PC-3 (cell line): Measurements from ENCODE around the gene SELENOS. TPM values are rescaled to one million over a fixed set of nuclear protein-coding genes. Genes with fewer than 3 reads are reported as not detected.

ENCODE experiments used
- ATAC-seq: fragments of 200-7000 bp; cut with Tn5 transposase; 2 replicates; pipeline ENCODE4 v1.9.1; 2020; ENCODE audit warnings: mild to moderate bottlenecking, moderate library complexity
- BruUV-seq: library from RNA; stranded (reverse); fragments of 400-500 nt; replicated peaks from 2 replicates; lab custom pipeline; 2021; lab: Mats Ljungman, UMichigan
- CTCF ChIA-PET: fragments of 300-600 bp; sonication (Branson Sonifier 250); formaldehyde crosslinking; loops from one replicate; lab custom pipeline; 2022; ENCODE audit warnings: antibody characterized with exemption; lab: Charles Lee
- POLR2A ChIA-PET: fragments of 300-600 bp; sonication (Branson Sonifier 250); formaldehyde crosslinking; loops from one replicate; lab custom pipeline; 2022; ENCODE audit warnings: antibody characterized with exemption; ENCODE audit not compliant: unreplicated experiment; lab: Charles Lee
- DNase-seq: peaks from one replicate; pipeline ENCODE4 v3.0.0-alpha.2; 2015
- H2AFZ ChIP-seq: fragments of 300-600 bp; sonication (generic); 2 replicates; pipeline ENCODE4 v1.6.0; 2016; ENCODE audit warnings: antibody characterized with exemption, low read length
- H3F3A ChIP-seq: fragments of 300-600 bp; sonication (generic); one replicate; pipeline ENCODE4 v1.6.0; 2017; ENCODE audit warnings: antibody characterized with exemption, low read length, control low read depth, mild to moderate bottlenecking; ENCODE audit not compliant: unreplicated experiment
- H3K27ac ChIP-seq: fragments of 300-600 bp; sonication (generic); 2 replicates; pipeline ENCODE4 v1.5.1; 2016; ENCODE audit warnings: mild to moderate bottlenecking, low read length
- H3K27me3 ChIP-seq: fragments of 300-600 bp; sonication (generic); 2 replicates; pipeline ENCODE4 v1.6.1; 2016; ENCODE audit warnings: low read length, mixed read lengths
- H3K36me3 ChIP-seq: fragments of 300-600 bp; sonication (generic); 2 replicates; pipeline ENCODE4 v1.6.1; 2016; ENCODE audit warnings: low read depth, mixed run types, low read length, mixed read lengths
- H3K4me1 ChIP-seq: fragments of 300-600 bp; sonication (generic); 2 replicates; pipeline ENCODE4 v1.5.1; 2016; ENCODE audit warnings: low read length; ENCODE audit not compliant: insufficient read depth
- H3K4me2 ChIP-seq: fragments of 300-600 bp; sonication (generic); 2 replicates; pipeline ENCODE4 v1.6.0; 2016; ENCODE audit warnings: low read length
- H3K4me3 ChIP-seq: fragments of 300-600 bp; sonication (generic); 2 replicates; pipeline ENCODE4 v1.5.1; 2016; ENCODE audit warnings: mild to moderate bottlenecking, low read length, mixed read lengths
- H3K79me2 ChIP-seq: fragments of 300-600 bp; sonication (generic); 2 replicates; pipeline ENCODE4 v1.6.1; 2017; ENCODE audit warnings: low read length, mixed read lengths
- H3K9ac ChIP-seq: fragments of 300-600 bp; sonication (generic); 2 replicates; pipeline ENCODE4 v1.6.0; 2016; ENCODE audit warnings: mild to moderate bottlenecking, low read length
- H3K9me2 ChIP-seq: fragments of 300-600 bp; sonication (generic); replicated peaks from 2 replicates; pipeline ENCODE4 v1.6.1; 2016; ENCODE audit warnings: mixed run types, low read length, mixed read lengths
- H3K9me3 ChIP-seq: fragments of 300-600 bp; sonication (generic); 2 replicates; pipeline ENCODE4 v1.6.1; 2016; ENCODE audit warnings: low read length, mixed read lengths
- H4K20me1 ChIP-seq: fragments of 300-600 bp; sonication (generic); 2 replicates; pipeline ENCODE4 v1.6.1; 2016; ENCODE audit warnings: low read length, mixed read lengths
- CTCF ChIP-seq: fragments of 300-600 bp; sonication (generic); conservative IDR thresholded peaks from 2 replicates; pipeline ENCODE4 v1.5.1; 2017; ENCODE audit warnings: antibody characterized with exemption, low read depth, mild to moderate bottlenecking, low read length
- EZH2 ChIP-seq: fragments of 300-600 bp; sonication (generic); IDR thresholded peaks from one replicate; pipeline ENCODE4 v1.6.1; 2017; ENCODE audit warnings: antibody characterized with exemption, mild to moderate bottlenecking, low read length; ENCODE audit not compliant: unreplicated experiment
- EZH2phosphoT487 ChIP-seq: fragments of 300-600 bp; sonication (generic); IDR thresholded peaks from 2 replicates; pipeline ENCODE4 v1.6.1; 2018; ENCODE audit warnings: mild to moderate bottlenecking, antibody characterized with exemption, low read length, borderline replicate concordance
- intact Hi-C: fragments of 100-400 bp; cut with micrococcal nuclease; formaldehyde crosslinking; loops from 2 replicates; pipeline ENCODE4 v1.9.0; 2023
- total RNA-seq: library from RNA; depleted of rRNA; stranded (reverse); fragments of >200 nt; gene quantifications from 2 replicates; pipeline ENCODE4 v1.2.3, GENCODE V29; 2014

SELENOS gene
- total RNA-seq, 1 experiment from 2014 or later: 40.1 TPM

DNA sequence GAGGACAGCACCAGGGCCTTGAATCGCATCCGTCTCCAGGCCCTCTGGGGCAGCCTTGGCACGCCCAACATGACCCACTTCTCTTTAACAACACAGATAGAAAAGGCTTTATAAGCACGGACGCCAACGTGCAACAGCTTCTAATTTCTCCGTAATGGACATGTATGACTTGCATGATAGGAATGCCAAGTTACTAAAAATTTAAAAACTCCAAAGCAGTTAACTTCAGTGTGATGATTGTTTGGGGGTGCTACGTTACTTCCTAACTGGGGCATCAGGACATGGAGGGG is 48.7 kb upstream of the SELENOS start:
- intact Hi-C loops: no loop called here
- TF ChIP-seq CTCF (no peak), EZH2phosphoT487 (no peak), EZH2 (no peak)
- no peaks in the 10 kb centered on the region for H3K9me3 ChIP-seq
- no peak for ATAC-seq
- no peaks in the 10 kb centered on the region for H3K9me2 ChIP-seq
- H4K20me1 ChIP-seq: no peaks in the 10 kb centered on the region
- H3K27me3 ChIP-seq: peaks cover 61% of the 10 kb centered on the region
- BruUV-seq: no TSS peak
- no peaks in the 10 kb centered on the region for H3K79me2 ChIP-seq
- no peak for DNase-seq
- H3K36me3 ChIP-seq: no peaks in the 10 kb centered on the region
- no peak overlapping the region for H3K4me3 ChIP-seq
- no peaks in the 10 kb centered on the region for H3F3A ChIP-seq
- CTCF ChIA-PET: no interaction called here
- H2AFZ ChIP-seq: no peak overlapping the region
- H3K9ac ChIP-seq: no peak overlapping the region
- H3K4me2 ChIP-seq: no peak overlapping the region
- POLR2A ChIA-PET: no interaction called here
- no peak overlapping the region for H3K27ac ChIP-seq
- no peaks in the 10 kb centered on the region for H3K4me1 ChIP-seq

DNA sequence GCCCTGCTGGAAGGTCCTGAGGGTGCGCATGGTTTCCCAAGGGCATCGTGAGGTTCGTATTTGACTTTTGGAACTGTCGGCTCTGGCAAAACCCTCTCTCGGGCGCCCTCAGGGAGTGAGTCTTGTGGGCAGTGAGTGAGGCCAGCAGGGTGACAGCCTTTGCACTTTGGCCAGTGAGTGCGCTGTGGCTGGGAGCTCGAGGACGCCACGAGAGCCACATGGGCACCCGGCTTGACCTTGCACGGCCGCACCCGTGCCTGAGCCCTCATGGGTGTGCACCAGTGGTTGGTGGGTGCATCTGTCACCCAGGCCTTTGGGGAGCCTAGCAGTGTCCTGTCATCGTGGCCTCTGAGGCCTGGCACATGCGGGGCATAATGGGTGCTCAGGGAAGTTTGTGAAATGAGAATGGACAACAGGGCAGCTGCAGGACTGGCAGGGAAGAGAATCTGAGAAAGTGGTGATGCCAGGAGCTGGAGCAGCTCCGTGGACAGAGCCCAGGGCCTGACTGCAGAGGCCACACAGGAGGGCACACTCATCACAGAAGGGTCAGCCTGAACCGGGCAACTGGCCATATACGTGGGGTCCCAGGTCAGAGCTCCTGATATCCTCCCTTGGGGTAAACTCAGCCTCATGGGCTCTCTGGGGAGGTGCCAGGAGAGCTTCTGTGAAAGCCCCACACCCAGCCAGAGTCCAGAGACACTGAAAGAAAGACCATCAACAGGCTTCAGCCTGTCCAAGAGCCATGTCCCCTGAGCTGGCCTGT is 48.2 kb upstream of the SELENOS start:
- Histone ChIP-seq H3K4me2 (no peak overlapping the region), H3K79me2 (no peaks in the 10 kb centered on the region), H3K9ac (no peak overlapping the region), H3K27me3 (peaks cover 66% of the 10 kb centered on the region), H3K4me3 (no peak overlapping the region), H3F3A (no peaks in the 10 kb centered on the region), H4K20me1 (no peaks in the 10 kb centered on the region), H3K4me1 (no peaks in the 10 kb centered on the region), H3K9me3 (no peaks in the 10 kb centered on the region), H3K9me2 (no peaks in the 10 kb centered on the region), H2AFZ (no peak overlapping the region), H3K27ac (no peak overlapping the region), H3K36me3 (no peaks in the 10 kb centered on the region)
- intact Hi-C loops: no loop called here
- ChIA-PET CTCF (no interaction called here), POLR2A (no interaction called here)
- BruUV-seq: no TSS peak
- TF ChIP-seq EZH2phosphoT487 (no peak), EZH2 (no peak), CTCF (no peak)
- ATAC-seq (no peak), DNase-seq (no peak)

DNA sequence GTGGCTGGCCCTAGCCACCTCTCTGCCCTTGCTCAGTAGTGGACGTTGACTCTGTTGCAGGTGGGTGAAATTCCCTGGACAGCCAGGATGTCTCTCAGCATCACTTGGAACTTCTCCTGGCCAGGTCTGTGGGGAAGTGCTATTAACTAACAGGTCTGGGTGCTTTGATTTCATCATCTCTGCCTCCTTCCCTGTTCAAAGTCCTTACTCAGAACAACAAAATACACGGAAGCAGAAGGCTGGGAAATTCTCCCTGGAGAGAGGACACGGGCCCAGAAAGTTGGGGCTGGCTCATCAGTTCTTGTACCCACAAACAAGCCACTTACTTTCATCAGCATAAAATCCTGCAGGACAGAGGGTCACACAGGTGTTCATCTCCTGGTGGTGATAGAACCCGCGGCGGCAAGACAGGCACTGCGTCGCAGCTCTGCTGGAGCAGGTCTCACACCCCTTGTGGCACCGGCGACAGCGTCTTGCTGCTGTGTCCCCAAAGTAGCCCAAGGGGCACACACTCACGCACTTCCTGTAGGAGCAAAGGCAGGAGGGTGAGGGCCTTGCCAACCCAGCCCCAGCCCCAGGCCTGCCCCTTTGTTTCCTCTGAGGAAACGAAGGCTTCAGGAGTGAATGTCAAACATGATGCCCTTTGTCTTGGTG is 47.4 kb upstream of the SELENOS start:
- ChIA-PET CTCF (no interaction called here), POLR2A (no interaction called here)
- Histone ChIP-seq H3K27me3 (peaks cover 69% of the 10 kb centered on the region), H3K9me3 (no peaks in the 10 kb centered on the region), H3K4me3 (no peak overlapping the region), H3F3A (no peaks in the 10 kb centered on the region), H4K20me1 (no peaks in the 10 kb centered on the region), H3K79me2 (no peaks in the 10 kb centered on the region), H3K9ac (no peak overlapping the region), H3K4me2 (no peak overlapping the region), H2AFZ (no peak overlapping the region), H3K27ac (no peak overlapping the region), H3K36me3 (no peaks in the 10 kb centered on the region), H3K4me1 (no peaks in the 10 kb centered on the region), H3K9me2 (no peaks in the 10 kb centered on the region)
- no peak for TF ChIP-seq CTCF
- no peak for TF ChIP-seq EZH2
- no peak for TF ChIP-seq EZH2phosphoT487
- no TSS peak for BruUV-seq
- DNase-seq (no peak), ATAC-seq (no peak)
- intact Hi-C loops: no loop called here
